NCI-H146 (cell line): ENCODE results near the gene ZBTB16.

Experiments used
- DNase-seq: peaks from one replicate; lab custom pipeline; 2025; lab: John Stamatoyannopoulos, UW

The ZBTB16 gene

DNA sequence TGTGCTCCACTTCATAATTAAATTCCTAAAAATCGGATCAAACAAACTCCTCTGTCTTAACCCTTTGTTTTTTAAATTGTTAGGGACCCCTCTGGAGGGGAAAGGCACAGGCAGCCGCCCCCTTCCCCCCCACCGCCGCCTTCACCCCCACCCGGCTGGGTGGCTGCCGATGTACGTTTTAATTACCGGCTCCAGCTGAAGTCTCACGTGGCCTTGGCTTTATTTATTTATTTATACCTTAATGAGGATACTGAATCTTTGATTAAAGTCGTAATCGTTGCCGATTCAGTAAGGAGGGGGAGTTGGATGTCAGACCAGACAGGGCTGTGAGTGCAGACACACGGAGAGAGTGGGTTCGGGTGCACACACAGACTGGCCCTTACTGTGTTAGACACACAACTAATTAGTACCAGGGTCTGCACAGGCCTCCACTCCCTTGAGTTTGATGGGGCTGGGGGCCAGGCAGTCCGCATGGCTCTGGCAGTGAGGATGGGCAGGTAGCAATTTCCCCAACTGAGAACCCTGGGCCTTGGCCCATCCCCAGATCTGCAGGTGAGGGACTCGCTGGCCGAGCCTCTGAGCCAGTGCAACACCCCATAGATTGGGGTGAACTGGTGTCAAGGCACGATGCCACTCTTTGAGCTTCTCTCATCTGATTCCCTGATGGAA lies 185.3 kb downstream of the ZBTB16 start:
- DNase-seq, result peak; percentile 9

DNA sequence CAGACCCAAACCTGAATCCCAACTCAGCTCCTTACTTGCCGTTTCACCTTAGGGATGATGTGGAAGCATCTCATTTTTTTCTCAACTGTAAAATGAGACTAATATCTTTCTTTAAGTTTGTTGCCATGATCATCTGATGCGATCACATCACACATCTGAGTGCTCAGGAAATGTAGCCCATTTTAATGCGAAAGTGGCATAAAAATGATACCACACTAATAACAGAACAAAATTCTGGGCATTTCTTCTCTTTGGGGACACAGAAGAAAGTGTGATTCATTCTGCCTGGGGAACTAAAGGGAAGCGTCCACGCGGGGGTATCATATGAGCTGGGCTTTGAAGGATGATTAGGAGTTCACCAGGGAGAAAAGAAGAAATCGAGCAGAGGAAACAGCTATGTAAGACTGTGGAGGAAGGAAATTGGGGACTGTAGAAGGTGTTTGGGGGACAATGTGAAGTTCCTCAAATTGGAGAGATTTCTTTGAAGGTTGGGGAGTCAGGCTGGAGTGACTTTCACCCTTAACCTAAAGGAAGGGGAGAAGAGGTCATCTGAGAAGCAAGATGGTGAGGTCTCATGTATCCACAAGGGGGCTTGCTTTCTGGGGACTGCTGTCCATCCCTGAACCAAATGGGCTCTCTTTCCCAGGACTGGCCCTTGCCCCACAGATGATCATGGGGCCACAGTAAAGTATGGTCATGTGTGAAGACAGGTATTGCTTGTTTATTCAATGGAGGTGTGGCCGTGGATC lies 187.0 kb downstream of the ZBTB16 start:
- DNase-seq, result no peak

DNA sequence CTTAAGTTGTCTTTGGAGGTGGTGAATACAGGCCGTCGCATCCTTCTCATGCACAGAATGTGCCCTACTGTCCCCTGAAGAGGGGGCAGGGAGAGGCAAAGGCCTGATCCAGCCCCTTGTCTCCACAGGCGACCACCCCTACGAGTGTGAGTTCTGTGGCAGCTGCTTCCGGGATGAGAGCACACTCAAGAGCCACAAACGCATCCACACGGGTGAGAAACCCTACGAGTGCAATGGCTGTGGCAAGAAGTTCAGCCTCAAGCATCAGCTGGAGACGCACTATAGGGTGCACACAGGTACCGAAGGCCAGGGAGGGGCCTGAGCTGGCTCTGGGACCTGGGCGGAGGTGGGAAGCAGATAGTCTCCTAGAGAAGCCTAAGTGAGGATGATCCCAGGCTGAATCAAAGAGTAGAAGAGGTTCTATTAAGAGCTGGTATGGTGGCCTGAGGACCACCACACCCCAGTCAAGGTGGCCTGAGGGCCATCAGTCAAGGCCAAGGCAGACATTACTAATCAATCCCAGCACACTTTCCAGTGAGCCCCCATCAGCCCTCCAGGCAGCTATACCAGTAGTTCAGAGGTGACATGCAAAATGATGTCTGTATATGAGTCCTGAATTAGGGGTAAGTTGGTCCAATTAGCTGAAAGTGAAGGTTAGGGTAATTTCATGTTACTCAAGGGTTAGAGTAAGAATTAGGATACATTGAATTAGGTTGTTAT lies 187.7 kb downstream of the ZBTB16 start:
- DNase-seq, result no peak

DNA sequence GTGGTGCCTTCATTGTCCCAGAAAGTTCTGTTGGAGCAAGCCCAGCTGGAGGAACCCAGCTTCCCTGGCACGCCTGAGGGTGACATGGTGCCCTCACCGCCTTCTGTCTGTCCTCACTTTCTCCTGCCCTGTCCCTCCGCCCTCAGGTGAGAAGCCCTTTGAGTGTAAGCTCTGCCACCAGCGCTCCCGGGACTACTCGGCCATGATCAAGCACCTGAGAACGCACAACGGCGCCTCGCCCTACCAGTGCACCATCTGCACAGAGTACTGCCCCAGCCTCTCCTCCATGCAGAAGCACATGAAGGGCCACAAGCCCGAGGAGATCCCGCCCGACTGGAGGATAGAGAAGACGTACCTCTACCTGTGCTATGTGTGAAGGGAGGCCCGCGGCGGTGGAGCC lies 190.7 kb downstream of the ZBTB16 start:
- no peak for DNase-seq

DNA sequence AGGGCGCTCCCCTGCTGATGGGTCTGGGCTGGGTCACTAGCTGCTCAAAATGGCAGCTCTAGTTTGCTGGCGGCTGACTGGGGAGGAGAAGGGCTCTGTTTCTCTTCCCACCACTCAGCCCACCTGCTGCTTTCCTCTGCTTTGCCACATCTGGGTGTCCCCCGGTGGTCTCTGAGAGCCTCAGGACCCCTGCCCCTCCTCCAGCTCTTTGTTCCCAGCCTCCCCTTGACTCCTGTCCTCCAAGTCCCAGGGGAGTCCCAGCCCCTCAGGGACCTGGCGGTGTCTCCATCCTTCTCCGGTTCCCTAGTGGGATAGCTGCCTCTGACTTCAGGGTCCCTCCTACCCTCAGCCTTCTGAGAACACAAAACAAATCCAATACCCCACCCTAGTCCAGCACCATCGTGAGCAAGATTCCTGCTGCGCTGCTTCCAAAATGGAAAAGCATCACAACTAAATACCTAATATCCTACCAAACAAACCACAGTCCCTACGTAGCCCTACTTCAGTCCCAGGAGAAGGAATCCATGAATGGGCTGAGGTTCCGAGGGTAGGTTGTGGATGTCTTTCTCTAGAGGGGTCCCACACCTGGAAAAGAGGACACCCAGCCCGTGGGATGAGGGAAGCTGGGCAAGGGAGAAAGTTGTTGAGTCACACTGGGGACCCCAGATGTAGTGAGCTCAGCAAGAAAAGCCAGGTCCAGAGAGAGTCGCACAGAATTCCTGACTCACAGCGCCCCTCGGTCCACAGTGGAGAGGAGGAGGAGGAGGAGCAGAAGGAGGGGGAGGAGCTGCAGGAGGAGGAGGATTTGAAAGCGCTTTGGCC lies 191.7 kb downstream of the ZBTB16 start:
- DNase-seq, result no peak

DNA sequence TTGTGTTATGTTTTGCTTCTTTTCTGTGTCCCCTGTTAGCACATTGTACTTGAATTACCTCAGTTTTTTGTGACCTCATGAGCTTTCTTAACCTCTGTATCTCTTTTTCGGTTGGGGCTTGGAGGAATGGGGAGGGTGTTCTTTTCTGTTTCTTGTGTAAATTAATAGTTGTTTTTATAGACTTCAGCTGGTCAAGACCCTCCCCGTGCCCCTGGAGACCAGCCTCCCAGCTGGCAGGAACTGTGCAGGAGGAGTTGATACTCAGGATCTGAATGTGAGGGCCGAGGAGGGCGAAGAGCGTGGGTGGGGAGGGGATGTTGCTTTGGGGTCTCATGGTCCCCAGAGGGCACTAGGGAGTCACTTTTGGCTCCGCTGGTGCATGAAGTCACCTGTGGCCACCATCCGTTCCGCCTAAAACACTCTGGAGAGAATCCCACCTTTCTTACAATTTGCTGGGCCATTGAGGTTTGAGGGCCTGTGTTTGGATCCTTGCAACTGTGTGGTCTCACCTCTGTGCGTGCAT lies 192.4 kb downstream of the ZBTB16 start:
- no peak for DNase-seq

DNA sequence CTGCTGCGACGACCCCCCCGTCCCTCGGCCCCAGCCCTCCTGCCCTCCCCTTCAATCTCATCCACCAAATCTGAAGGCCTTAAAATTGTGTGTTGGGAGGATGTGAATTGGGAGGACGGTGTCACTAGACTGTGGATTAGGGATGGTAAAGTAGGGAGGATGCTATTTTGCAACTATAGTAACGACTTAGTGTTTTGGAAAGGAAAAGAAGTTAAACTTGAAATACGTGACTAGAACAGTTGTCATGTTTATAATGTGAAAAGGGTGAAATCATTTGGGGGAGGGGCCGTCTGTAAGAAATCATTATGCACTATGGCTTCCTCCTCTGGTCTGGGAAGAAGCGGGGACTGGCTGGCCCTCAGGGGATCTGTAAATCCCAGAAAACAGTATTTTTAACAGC lies 193.3 kb downstream of the ZBTB16 start:
- DNase-seq, result no peak

DNA sequence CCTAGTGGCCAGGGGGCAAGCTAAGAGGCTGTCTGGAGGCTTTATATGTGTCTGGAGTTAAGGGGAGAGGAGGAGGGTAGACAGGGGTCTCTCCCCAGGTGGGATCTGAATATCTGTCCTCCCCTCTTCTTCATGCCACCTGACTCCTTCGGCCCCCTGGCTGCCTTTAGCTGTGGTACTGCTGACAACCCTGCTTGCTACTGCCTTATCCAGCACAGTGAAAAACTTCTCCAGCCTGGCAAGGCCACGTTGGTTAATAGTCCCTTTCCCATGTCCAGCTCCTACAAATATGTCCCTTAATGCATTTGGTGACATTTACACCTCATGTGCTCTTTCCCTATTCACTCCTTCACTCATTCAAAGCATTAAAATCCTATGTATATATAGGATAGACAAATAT lies 194.3 kb downstream of the ZBTB16 start:
- DNase-seq, result no peak

DNA sequence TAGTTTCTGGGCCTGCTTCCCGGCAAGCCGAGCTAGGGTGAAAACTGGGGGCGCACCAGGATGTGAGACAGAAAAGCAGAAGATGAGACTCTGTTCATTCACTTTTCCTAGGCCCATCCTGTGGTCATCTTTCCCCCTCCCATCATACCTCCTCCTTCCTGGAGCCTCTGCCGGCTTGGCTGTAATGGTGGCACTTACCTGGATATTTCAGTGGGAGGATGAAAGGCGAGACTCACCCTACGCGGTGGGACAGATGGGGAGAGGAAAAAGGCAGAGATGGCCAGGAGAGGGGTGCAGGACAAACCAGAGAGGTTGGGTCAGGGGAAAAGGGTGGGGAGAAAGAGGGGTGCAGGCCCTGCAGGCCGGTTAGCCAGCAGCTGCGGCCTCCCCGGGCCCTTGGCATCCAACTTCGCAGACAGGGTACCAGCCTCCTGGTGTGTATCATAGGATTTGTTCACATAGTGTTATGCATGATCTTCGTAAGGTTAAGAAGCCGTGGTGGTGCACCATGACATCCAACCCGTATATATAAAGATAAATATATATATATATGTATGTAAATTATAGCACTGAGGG lies 195.1 kb downstream of the ZBTB16 start:
- no peak for DNase-seq

DNA sequence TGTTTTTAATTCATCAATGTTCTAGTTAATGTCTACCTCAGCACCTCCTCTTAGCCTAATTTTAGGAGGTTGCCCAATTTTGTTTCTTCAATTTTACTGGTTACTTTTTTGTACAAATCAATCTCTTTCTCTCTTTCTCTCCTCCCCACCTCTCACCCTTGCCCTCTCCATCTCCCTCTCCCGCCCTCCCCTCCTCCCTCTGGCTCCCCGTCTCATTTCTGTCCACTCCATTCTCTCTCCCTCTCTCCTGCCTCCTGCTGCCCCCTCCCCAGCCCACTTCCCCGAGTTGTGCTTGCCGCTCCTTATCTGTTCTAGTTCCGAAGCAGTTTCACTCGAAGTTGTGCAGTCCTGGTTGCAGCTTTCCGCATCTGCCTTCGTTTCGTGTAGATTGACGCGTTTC lies 195.8 kb downstream of the ZBTB16 start:
- DNase-seq, result no peak

DNA sequence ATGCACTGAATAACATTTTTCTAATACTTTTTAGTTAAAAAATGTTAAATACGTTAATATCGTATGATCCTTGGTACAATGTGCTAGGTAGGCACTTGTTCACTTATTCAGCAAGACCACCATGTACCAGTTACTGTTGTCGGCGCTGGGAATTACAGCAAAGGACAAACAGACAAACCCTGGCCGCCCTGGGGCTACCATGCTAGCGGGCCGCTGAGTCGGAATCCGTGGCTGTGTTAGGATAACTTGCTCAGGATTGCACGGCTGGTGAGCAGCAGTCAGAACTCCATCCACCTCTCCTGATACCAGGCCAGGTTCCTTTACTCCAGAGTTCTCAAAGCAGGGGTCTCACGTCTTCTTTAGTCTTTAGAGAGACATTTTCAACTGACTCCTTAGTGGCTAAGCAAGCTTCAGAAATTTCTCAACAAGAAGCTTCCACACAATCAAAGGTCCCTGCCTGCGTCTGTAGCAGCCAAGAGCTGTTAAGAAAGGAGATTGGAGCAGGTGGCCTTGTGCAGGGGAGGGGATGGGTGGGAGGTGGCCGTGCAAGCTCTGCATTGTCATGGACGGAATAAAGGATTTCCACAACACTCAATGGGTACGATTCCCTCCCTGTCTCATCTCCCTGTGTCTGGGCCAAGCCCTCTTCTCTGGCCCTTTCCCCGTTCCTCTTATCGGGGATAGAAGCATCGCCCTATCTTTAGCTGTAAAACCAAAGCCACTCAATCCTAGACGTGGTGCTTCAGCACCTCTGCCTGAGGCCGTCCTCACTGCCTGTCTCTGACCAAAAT lies 196.9 kb downstream of the ZBTB16 start:
- DNase-seq, result no peak

DNA sequence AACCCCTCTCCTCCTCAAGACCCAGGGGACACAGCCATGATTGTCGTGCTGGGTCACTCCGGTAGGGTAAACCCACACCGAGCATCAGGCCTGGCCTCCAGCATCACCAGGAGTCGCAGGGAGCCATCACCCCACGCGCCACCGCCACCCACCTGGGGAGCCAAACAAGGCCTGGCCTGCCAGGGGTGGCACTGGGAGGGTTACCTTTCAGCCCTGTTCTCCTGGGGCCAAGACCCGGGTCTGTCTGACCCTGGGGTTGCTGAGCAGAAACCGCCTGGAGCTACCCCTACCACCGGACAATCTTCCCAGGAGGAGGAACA lies 197.4 kb downstream of the ZBTB16 start:
- no peak for DNase-seq

DNA sequence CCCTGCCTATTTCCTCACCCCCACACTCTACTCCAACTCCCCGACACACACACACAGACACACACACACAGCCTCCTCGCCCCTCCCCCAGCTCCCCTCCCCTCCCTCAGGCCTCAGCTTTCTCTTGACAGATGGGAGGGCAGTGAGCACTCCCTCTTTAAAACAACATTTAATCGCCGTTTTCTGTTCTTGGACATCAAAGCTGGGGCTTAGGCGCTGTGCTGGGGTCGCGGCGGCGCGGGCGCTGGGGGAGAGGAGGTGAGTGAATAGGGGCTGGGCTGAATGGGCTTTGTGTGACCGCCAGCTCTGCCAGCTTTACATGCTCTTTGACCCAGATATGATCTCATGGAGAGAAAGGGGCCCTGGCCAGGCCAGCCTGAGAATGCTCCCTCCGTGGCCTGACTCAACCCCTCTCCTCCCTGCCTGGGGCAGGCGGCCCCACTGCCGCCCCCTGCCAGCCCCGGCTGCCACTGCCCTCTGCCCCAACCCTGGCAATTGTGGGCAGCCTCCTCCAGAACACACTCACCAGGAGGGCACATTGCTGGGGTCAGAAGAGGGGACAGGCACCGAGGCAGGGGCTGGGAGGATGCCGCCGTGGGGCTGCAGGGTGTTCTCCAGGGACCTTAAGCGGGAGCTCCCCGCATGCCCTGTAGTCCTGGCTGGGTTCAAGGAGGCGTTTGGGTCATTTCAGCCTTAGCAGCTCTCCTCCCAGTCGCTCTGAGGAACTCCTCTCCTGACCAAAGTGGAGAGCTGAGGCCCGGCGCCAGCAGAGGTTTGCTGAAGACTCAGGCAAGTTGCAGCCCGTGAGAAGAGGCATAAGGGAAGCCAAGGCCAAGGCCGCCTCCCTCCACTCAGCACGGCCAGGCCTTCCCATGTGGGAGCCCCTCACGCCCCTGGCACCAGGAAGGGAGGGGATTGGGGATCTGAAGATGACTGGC lies 198.4 kb downstream of the ZBTB16 start:
- no peak for DNase-seq

DNA sequence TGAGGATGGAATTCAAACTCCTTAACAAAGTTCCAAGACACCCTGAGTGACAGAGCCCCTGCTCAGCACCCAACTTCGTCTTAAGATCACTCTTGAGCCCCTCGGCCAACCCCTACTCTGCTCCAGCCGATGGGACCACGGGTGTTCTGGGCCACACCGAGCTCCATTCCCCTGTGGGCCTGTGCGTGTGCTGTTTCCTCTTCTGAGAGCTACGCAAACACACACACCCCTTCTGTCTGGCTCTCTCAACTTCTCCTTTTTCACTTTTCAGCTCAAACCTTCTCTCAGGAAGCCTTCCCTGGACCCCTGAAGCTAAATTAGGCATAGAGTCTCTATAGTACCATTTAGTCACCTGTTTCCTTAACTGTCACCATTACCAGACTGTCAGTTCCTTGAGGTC lies 199.2 kb downstream of the ZBTB16 start:
- no peak for DNase-seq

DNA sequence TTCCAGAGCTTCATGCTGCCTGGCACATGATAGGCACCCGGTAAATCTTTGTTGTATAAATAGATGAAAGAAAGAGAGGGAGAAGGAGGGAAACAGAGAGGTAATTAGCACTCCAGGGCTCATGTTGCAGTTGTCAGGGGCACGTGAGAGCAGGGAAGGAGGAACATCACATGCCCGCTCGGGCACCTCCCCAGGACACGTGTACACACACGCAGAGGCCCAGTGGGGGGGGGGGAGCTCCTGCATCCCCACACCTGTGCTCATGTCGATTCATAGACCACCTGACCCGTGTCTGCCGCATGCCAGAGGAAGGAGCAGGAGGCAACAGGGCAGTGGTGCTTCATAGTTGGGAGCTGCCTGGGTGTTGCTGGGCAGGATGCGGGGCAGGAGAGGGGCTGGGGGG lies 199.6 kb downstream of the ZBTB16 start:
- DNase-seq, result peak; percentile 63

DNA sequence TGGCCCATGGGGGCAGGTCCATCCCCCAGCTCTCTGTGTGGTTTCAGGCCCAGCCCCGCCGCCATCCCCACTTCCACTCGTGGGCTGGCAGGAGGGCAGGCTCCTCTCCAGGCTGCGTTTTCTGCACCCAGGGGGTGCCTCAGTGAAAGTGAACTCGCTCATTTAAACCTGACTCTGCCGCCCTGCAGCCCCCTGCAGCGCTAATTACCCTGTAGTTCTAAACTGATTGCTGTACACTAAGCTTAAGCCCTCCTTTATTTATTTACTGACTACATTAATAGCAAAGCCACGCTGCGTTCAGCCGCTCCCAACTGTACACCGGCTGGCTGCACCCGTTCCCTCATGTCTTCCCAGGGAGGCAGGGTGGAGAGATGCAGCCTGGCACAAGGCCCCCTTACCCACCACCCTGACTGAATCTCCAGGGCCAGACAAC lies 200.1 kb downstream of the ZBTB16 start:
- DNase-seq, result peak; percentile 90

DNA sequence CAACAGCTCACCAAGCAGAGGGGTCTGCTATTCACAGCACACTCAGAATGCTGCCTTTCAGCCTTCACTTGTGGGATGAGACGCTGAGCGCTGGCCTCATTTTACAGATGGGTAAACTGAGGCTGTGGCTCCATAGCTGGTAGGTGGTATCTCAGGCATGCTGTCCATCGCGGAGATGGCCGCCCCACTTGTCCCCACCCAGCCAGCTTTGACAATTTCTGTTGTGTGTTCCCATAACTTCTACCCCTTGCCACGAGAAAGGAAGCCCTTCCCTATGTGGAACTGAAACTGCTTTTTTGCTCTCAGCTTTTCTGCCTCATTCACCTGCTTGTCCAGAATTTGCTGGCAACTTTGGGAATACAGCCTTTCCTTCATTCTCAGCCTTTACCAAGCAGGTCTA lies 200.6 kb downstream of the ZBTB16 start:
- DNase-seq, result no peak

DNA sequence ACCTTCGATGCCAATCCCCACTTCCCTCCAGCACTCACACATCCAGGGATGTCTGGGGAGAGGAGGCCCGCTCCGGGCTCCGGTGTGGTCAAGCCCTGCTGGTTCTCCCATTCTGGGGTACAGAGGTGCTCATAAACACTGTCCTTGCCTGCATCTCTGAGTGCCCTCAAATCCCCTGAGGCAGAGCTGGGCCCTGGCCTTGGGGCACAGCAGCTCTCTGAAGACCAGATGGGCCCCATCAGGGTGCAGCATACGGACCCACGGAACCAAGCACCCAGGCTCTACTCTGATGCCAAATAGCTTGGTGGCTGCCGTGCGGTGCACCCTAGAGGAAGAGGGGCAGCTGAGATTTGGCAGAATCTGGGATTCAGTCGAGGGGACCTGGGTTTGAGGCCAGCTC lies 201.0 kb downstream of the ZBTB16 start:
- no peak for DNase-seq

DNA sequence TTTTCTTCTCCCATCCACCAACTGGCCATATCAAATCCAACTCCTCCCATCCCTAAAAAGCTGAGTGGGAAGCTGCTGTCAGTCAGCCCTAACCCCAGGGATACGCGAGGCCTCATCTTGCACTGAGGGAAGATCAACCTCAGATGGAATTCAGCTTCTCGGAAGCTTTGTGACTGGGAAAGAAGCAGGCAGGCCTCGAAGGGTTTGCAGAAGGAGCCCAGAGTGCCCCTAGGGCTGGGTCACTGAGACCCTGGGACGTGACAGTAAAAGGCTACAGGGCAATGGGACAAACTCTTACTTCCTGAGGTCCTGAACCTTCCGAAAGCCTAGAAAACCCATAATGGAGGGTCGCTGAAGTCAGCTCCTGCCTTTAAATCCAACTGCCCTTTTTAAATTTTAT lies 202.3 kb downstream of the ZBTB16 start:
- no peak for DNase-seq
